Endodermal cell (in vitro differentiated cells): ENCODE measurements around the gene DYNLL2. TPM values are rescaled to one million over a fixed set of nuclear protein-coding genes. Genes with fewer than 3 reads are reported as not detected.
"Not testable (repeated sequence)": the region's sequence is repeated elsewhere in the genome, so short reads cannot be mapped to it uniquely, and the experiment has no call there.

ENCODE experiments used
- DNase-seq: peaks from one replicate; pipeline ENCODE4 v3.0.0-alpha.2; 2017
- H3K27ac ChIP-seq: 2 replicates; pipeline ENCODE4 v1.5.1; 2013; ENCODE audit warnings: mild to moderate bottlenecking, low read depth, low read length, moderate library complexity
- H3K27me3 ChIP-seq: 2 replicates; pipeline ENCODE4 v1.6.1; 2013; ENCODE audit warnings: mild to moderate bottlenecking, low read length, moderate library complexity; ENCODE audit not compliant: insufficient read depth, control insufficient read depth, poor library complexity, severe bottlenecking
- H3K36me3 ChIP-seq: 2 replicates; pipeline ENCODE4 v1.7.0; 2013; ENCODE audit warnings: mild to moderate bottlenecking, low read length, moderate library complexity; ENCODE audit not compliant: control insufficient read depth, insufficient read depth
- H3K4me1 ChIP-seq: one replicate; pipeline ENCODE4 v1.7.0; 2013; ENCODE audit warnings: low read length; ENCODE audit not compliant: control insufficient read depth, insufficient read depth
- H3K4me3 ChIP-seq: 2 replicates; pipeline ENCODE4 v1.5.1; 2013; ENCODE audit warnings: mild to moderate bottlenecking, low read length, moderate library complexity
- H3K9ac ChIP-seq: 2 replicates; pipeline ENCODE4 v1.6.1; 2013; ENCODE audit warnings: mild to moderate bottlenecking, low read length, moderate library complexity; ENCODE audit not compliant: poor library complexity, severe bottlenecking; ENCODE audit errors: extremely low read depth
- H3K9me3 ChIP-seq: 2 replicates; pipeline ENCODE4 v1.6.1; 2013; ENCODE audit warnings: mild to moderate bottlenecking, low read length, moderate library complexity; ENCODE audit not compliant: control insufficient read depth
- H3K27ac Mint-ChIP-seq: 2 replicates; pipeline ENCODE4 v1.8.0; 2020; ENCODE audit warnings: mixed read lengths
- H3K27me3 Mint-ChIP-seq: 2 replicates; pipeline ENCODE4 v1.8.0; 2021; ENCODE audit warnings: mild to moderate bottlenecking, mixed read lengths; ENCODE audit not compliant: insufficient read depth
- H3K36me3 Mint-ChIP-seq: 2 replicates; pipeline ENCODE4 v1.8.0; 2020; ENCODE audit warnings: low read depth, mixed read lengths
- H3K4me1 Mint-ChIP-seq: 2 replicates; pipeline ENCODE4 v1.8.0; 2020; ENCODE audit warnings: mixed read lengths
- H3K4me3 Mint-ChIP-seq: 2 replicates; pipeline ENCODE4 v1.8.0; 2020; ENCODE audit warnings: mild to moderate bottlenecking, moderate library complexity, mixed read lengths
- H3K9me3 Mint-ChIP-seq: 2 replicates; pipeline ENCODE4 v1.8.0; 2020; ENCODE audit warnings: mild to moderate bottlenecking, mixed read lengths
- CTCF ChIP-seq: fragments of 200-600 bp; sonication (generic); conservative IDR thresholded peaks from 2 replicates; pipeline ENCODE4 v1.5.0; 2021; ENCODE audit warnings: antibody characterized with exemption, mild to moderate bottlenecking
- WGBS, 2 experiments: methylation state at CpG; one replicate each; pipeline versions ENCODE4 v1.1.5 to v1.1.7; 2013; ENCODE audit warnings: missing lambda C conversion rate in 2 of 2, mixed read lengths in 1 of 2; ENCODE audit not compliant: insufficient coverage in 1 of 2, insufficient read length in 1 of 2; 5-methylcytosine and 5-hydroxymethylcytosine counted together
- total RNA-seq, 2 donors: library from RNA; stranded (reverse); fragmentation: NEBNext Ultra II Directional in 1 of 2; extraction: Animal tissue kit (Norgen Biotek cat#: 25700) in 1 of 2; gene quantifications; 2 replicates in 1 of 2; 3 replicates in 1 of 2; pipeline ENCODE4 v1.2.1, GENCODE V29; 2021

Gene DYNLL2
- total RNA-seq, 2 donors from 2014 or later: 47.9 to 69.3 TPM

- Histone ChIP-seq H3K4me3 (no peak overlapping the region), H3K27ac (no peak overlapping the region), H3K9ac (no peak overlapping the region), H3K4me1 (peaks cover 7% of the 10 kb centered on the region), H3K9me3 (no peaks in the 10 kb centered on the region), H3K36me3 (no peaks in the 10 kb centered on the region), H3K27me3 (no peaks in the 10 kb centered on the region)
- Mint-ChIP-seq H3K4me3 (no peak overlapping the region), H3K27me3 (peaks cover 5% of the 10 kb centered on the region), H3K36me3 (no peaks in the 10 kb centered on the region), H3K9me3 (no peaks in the 10 kb centered on the region), H3K4me1 (peaks cover 35% of the 10 kb centered on the region), H3K27ac (no peak overlapping the region)
- 82 to 97% methylated on average over 1 of the region's 1 CpG for WGBS, 2 experiments
- TF ChIP-seq CTCF: no peak
- DNase-seq: no peak
Measured at GRCh38 chr17:58065238-58065637, 18.0 kb upstream of the DYNLL2 start.

GRCh38 chr17:58066401-58066800, 16.8 kb upstream of the DYNLL2 start:
- Mint-ChIP-seq H3K27me3 (peaks cover 14% of the 10 kb centered on the region), H3K4me1 (peaks cover 25% of the 10 kb centered on the region), H3K36me3 (no peaks in the 10 kb centered on the region), H3K4me3 (no peak overlapping the region), H3K27ac (no peak overlapping the region), H3K9me3 (no peaks in the 10 kb centered on the region)
- Histone ChIP-seq H3K36me3 (no peaks in the 10 kb centered on the region), H3K27ac (peak overlapping the region; percentile 56), H3K4me3 (no peak overlapping the region), H3K27me3 (no peaks in the 10 kb centered on the region), H3K9me3 (no peaks in the 10 kb centered on the region), H3K4me1 (peaks cover 5% of the 10 kb centered on the region), H3K9ac (no peak overlapping the region)
- no peak for TF ChIP-seq CTCF
- DNase-seq: no peak
- 62 to 68% methylated on average over 2 to 4 of the region's 4 CpGs for WGBS, 2 experiments

- no peak overlapping the region for H3K4me3 Mint-ChIP-seq
- TF ChIP-seq CTCF: no peak
- 100% methylated on average over 1 of the region's 1 CpG; no CpG with 5 or more reads in 1 of the 2 experiments for WGBS, 2 experiments
- H3K27me3 Mint-ChIP-seq: peaks cover 20% of the 10 kb centered on the region
- H3K27ac Mint-ChIP-seq: no peak overlapping the region
- Histone ChIP-seq H3K27me3 (no peaks in the 10 kb centered on the region), H3K9ac (no peak overlapping the region), H3K9me3 (no peaks in the 10 kb centered on the region), H3K36me3 (no peaks in the 10 kb centered on the region), H3K27ac (no peak overlapping the region), H3K4me3 (no peak overlapping the region), H3K4me1 (no peaks in the 10 kb centered on the region)
- DNase-seq: no peak
- H3K4me1 Mint-ChIP-seq: peaks cover 10% of the 10 kb centered on the region
- peaks cover 5% of the 10 kb centered on the region for H3K9me3 Mint-ChIP-seq
- H3K36me3 Mint-ChIP-seq: no peaks in the 10 kb centered on the region
Measured at GRCh38 chr17:58072862-58073261, 10.4 kb upstream of the DYNLL2 start.

GRCh38 chr17:58073266-58073665, 10.0 kb upstream of the DYNLL2 start:
- not testable (repeated sequence) for H3K4me3 Mint-ChIP-seq, H3K4me1 ChIP-seq, H3K9me3 ChIP-seq, H3K27me3 ChIP-seq, H3K27ac Mint-ChIP-seq, H3K27ac ChIP-seq, H3K9ac ChIP-seq, H3K4me1 Mint-ChIP-seq, H3K36me3 ChIP-seq, DNase-seq, H3K4me3 ChIP-seq, H3K36me3 Mint-ChIP-seq, H3K9me3 Mint-ChIP-seq
- peaks cover 18% of the 10 kb centered on the region for H3K27me3 Mint-ChIP-seq
- no CpG with 5 or more reads among the region's 7 CpGs for WGBS, 2 experiments

GRCh38 chr17:58074406-58074805, 8.8 kb upstream of the DYNLL2 start:
- H3K27me3 ChIP-seq, H3K27ac Mint-ChIP-seq, H3K36me3 Mint-ChIP-seq, H3K9me3 ChIP-seq, DNase-seq, H3K27ac ChIP-seq, H3K4me3 Mint-ChIP-seq, H3K36me3 ChIP-seq, H3K4me3 ChIP-seq, H3K9ac ChIP-seq, H3K4me1 ChIP-seq, H3K9me3 Mint-ChIP-seq: not testable (repeated sequence)
- peaks cover 19% of the 10 kb centered on the region for H3K27me3 Mint-ChIP-seq
- H3K4me1 Mint-ChIP-seq: peaks cover 11% of the 10 kb centered on the region
- 96% methylated on average over 13 of the region's 28 CpGs; no CpG with 5 or more reads in 1 of the 2 experiments for WGBS, 2 experiments
